GM21367 (cell line): Measurements from ENCODE around the gene HOXC9.

Source experiments
- ATAC-seq: cut with Tn5 transposase; IDR thresholded peaks from one replicate; pipeline ENCODE4 v1.9.1; 2021; ENCODE audit not compliant: unreplicated experiment

HOXC9 gene

DNA sequence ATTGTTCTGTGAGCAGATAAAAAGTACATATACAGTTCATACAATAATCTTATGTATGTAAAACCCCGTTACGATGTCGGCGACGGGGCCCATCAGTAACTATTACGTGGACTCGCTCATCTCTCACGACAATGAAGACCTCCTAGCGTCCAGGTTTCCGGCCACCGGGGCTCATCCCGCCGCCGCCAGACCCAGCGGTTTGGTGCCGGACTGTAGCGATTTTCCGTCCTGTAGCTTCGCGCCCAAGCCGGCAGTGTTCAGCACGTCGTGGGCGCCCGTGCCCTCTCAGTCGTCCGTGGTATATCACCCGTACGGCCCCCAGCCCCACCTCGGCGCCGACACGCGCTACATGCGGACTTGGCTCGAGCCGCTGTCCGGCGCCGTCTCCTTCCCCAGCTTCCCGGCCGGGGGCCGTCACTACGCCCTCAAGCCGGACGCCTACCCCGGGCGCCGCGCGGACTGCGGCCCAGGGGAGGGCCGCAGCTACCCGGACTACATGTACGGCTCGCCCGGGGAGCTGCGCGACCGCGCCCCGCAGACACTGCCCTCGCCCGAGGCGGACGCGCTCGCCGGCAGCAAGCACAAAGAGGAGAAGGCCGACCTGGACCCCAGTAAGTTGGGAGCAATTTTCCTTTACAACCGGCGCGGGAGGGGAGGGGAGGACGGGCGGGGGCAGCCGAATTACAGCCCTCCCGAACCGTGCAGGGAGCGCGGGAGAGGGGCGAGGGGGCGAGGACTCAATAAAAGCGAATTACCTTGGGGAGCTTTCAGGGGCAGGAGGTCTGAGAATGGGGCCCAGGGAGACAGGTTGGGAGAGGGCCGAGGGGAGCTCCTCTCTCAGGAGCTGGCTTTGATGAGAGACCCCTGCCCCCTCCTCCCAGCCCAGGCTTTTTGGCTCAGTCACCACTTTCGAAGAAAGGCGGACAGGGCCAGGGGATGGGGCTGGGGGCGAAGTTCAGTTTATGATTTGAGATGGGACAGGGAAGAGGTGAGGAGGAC is at the start of gene HOXC9:
Gene HOXC9 (plus strand): TSS at position 46 of the 999 bp plus-strand sequence. CDS start 28 bp downstream, at position 74.
- ATAC-seq: no peak

DNA sequence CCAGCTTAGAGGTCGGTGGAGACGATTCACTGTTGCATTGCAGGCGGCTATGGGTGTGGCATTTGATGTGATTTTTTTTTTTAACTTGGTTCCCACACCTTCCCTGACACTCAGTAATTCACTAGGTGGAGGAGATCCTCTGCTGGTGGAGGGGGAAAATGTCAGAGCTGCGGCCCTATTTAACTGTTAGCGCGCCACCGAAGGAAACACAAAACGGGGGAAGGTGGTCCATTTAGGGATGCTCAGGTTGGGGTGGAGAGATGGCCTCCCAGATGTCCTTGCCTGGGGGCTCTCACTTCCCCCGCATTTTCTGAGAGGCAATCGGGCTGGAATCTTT is 49.6 kb upstream of the HOXC9 start:
- no peak for ATAC-seq

DNA sequence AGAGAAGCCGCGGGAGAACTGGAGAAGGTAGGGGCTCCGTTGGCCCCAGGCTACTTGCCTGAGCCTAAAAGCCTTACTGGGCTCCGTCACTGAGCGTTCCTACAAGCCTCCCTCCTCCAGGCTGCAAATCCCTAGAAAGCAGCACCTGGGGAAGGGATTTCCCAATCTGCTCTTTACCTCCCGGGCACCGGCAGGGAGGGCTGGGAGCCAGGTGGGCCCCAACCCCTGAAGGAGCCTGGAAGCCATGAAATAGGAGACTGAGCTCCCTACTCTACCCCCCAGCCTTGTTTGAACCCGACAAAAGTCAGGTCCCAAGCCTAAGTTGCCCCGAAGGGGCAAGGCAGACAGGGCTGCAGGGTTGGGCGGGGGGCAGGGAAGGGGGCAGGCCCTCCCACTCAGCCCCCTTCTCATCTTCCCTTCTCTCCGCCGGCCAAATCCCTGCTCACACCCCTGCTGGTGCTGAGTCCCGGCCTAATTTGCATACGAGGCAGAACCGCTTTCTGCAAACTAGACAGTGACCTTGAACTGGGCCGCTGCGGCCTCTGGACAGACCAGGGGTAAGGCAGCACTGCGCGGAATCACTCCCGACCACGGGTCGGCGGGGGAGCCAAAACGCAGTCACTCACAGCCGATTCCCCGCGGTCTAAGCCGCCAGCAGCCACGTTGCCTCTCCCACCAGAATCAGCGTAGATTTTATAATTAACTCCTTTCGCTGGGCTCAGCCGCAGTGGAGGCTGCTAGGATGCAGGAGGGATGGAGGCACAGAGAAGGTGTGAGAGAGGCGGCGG is 49.0 kb upstream of the HOXC9 start:
- ATAC-seq: no peak

DNA sequence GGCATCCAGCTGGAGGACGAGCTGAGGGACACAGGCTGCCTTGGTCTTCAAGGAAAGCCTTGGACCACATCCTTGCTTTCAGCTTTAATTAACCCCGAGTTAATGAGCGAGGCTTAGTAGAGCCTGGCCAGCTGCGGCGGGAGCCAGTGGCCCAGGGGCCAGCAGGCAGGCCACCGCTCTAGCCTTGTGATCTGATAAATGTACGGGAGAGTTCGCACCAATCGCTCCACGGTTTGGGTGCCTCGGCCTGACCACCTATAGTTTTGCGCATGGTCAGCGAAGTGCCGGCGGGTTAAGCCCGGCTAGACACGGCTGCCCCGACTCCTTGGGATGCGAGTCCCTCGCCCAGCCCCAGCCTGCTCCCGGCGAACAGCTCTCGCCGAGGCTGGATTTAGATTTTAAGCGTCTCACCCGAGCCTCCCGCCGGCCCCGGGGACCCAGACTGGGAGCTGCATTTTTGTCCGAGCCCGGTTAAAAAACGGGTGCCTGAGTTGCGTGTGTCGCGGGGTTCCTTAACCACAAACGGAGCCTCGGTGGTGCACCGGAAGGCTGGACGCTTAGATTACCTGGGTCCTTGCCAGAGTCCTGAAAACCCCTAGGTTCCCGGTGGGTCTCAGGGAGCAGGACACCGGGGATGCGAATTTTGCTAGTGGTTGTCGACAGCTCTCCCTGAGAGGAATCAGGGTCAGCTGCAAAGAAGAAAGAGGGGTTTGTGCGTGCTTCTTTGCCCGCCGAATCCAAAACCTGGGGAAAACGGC is 48.2 kb upstream of the HOXC9 start:
- ATAC-seq: no peak

DNA sequence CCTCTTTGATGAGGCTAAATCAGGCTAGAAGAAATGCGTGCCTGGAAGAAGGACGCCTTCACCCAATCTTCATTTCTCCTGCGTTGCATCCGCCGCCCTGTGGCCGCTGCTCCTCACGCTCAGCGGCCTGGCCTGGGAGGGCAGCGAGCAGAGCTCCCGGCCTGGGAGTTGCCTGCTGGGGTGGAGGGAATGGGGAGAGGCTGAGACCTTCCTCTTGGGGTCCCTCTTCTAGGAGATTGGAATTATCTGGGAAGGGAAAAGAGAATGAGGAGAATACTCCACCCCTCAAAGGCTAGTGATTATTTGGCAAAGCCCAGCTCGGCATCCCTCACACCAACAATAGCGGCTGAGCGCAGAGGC is 47.6 kb upstream of the HOXC9 start:
- ATAC-seq: no peak

GRCh38 chr12:53952871-53953734 is 46.9 kb upstream of the HOXC9 start:
- ATAC-seq: no peak

DNA sequence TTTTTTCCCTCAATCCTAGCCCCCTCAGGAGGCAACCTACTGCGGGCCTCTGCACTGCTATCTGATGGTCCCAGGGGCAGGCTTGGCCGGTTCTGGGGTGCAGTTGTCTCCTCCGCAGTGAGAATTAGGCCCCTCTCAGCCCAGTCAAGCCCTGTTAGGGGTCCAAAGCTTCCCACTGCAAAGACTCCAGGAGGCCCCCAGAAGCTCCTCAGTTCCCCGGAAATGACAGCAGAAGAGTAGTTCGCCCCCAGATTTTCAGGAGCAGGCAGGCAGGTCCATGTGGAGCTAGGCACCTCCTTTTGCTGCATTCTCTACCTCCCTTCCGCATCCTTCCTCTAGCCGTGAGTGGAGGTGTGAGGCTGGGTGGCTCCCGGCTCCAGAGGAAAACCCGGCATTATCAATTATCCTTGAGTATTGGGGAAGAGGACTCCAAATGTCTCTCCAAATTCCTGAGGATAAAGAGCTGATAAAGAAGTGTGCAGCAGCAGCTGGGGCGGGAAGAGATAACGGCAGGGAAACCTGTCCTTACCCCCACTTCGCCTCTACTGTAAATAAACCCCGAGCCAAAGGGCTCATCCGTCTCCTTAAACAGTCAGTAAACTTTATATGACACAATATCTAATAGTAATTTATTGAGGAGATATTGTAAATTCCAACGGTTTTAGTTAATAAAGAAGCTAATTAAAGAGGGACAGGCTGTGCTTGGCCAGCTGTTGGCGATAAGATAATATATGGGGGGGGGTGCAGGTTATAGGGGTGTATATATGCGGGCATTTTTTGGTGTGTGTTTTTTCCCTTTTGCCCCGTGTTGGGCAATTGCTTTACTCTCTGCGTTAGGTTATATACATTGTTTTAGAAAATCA is 45.9 kb upstream of the HOXC9 start:
- ATAC-seq: no peak

DNA sequence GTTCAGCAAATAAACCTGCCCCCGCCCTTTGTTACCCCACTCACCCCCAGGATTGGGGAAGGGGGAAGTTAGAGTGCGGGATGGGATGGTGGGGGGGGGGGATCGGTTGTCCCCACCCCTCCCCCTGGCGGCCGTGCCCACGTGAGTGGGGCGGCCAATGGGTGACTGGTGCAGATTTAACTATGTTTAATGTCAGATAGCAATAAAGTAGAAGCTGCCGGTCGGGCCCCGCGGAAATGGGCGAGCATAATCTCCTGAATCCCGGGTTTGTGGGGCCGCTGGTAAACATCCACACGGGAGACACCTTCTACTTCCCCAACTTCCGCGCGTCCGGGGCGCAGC is 45.3 kb upstream of the HOXC9 start, which contains the start of gene HOXC12:
Gene HOXC12 (plus strand): TSS at position 210 of the 342 bp plus-strand sequence. CDS start 27 bp downstream, at position 237.
- no peak for ATAC-seq

GRCh38 chr12:53955036-53955775 is 44.8 kb upstream of the HOXC9 start:
- no peak for ATAC-seq

DNA sequence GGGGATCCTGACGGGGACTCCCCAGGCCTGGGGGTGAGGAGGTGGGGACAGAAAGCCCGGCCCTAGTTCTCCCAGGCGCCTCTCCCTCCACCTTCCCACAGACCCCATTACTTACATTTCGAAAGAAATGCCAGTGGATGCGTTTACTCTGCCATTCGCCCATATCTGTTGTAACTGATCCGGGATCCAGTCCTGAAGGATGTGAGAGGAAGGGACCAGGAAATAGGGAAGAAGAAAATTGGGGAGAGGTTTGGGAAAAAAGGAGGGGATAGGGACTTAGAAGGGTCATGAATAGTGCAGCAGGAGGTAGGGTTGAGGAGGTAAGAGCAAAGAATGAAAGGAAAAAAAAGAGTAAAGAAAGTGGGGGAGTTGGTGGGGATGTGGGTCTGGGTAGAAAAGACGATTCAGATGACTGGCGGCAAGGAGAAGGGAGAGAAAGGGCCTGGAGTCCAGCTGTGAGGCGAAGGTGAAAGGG is 44.1 kb upstream of the HOXC9 start:
- no peak for ATAC-seq

- ATAC-seq: no peak
Observed at GRCh38 chr12:53956251-53956887, 43.6 kb upstream of the HOXC9 start.

GRCh38 chr12:53956914-53957536 is 42.9 kb upstream of the HOXC9 start:
- ATAC-seq: no peak

DNA sequence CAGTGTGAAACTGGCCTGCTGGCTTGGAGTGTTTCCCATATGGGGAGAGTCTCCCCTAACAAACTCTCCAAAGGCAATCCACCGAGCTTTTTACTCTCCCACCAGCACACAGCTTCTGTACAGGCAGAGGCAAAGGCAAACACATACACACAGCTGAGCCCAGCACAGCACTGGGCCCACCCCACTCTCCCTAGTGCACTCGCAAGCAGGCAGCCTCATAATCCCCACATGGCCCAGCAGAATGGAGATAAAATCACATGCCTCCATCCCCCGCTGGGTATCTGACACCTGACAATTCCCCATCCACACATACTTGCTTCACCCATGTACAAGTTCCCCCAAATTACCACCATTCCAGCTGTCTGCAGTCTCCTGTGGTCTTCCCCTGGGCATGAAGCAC is 41.8 kb upstream of the HOXC9 start:
- no peak for ATAC-seq

DNA sequence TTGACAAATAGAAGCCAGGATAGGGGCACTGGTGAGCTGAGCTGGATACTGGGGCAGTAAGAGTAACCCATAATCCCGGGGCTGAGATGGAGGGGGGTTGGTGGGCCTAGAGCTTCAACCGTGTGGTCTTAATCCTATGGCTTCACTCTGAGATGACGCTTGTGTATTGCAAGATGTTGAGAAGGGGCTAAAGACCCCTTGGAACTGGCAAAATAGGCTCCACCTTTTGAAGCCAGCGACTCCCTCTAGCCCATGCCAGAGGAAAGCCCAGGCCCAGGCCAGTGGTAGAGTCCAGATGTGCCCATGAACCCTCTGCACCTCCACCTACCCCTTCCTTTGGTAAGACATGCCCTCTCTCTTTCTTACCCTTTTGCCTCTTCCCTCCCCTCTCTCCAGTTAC is 40.6 kb upstream of the HOXC9 start:
- no peak for ATAC-seq

- ATAC-seq: no peak
Observed at GRCh38 chr12:53960187-53961024, 39.6 kb upstream of the HOXC9 start.

DNA sequence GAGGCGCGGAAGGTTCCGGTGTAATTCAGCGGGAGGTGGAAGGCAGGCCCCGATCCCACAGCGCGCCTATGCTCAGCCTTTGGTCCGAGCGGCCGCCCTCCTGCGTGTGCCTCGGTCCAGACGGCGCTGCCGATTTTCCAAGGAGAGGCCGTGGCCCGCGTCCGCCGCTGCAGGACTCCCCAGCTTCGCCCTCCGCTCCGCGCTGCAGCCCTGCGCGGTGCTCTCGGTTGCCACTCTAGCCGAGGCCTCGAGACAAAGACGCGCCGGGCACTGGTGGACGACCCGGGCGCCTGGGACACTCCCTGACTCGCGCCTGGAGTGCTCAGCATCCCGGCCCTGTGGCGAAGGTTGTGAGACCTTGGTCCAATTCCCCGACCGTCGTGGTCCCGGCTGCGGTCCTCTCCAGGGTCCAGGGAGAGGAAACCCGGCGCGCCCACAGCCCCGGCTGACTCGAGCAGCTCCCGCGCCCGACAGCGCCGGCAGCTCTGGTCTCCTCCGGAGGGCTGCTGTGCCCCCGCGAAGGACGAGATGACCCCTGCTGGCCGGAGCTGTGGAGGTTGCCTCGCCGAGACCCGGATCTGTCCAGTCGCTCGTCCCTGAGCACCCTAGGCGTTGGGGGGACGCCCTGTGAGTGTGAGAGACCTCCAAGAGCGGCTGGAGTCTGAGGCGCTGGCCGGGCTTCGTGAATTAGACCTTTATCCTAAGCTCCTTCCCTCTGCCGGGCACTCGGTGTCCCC is 38.8 kb upstream of the HOXC9 start:
- no peak for ATAC-seq
